GM12878 (cell line): ENCODE data around the gene ZNF511. TPM values are rescaled to one million over a fixed set of nuclear protein-coding genes. Genes with fewer than 3 reads are reported as not detected.

Source experiments
- ATF3 ChIP-seq: IDR thresholded peaks from 2 replicates; pipeline ENCODE4 v1.6.1; 2011; ENCODE audit warnings: low read depth, mild to moderate bottlenecking, low read length, moderate library complexity, borderline replicate concordance; ENCODE audit errors: extremely low read depth
- BCL3 ChIP-seq: IDR thresholded peaks from 2 replicates; pipeline ENCODE4 v1.6.1; 2011; ENCODE audit warnings: borderline replicate concordance, low read depth, mild to moderate bottlenecking, moderate library complexity, low read length; ENCODE audit not compliant: insufficient read depth, poor library complexity, severe bottlenecking
- CBX5 ChIP-seq: sonication (generic); IDR thresholded peaks from 2 replicates; pipeline ENCODE4 v1.6.1; 2016; ENCODE audit warnings: low read depth, moderate library complexity, mild to moderate bottlenecking, inconsistent platforms
- CHD1 ChIP-seq: IDR thresholded peaks from 2 replicates; pipeline ENCODE4 v1.6.1; 2012; ENCODE audit warnings: low read depth, low read length, improper control_type of control experiment
- CREB1 ChIP-seq: IDR thresholded peaks from 2 replicates; pipeline ENCODE4 v1.6.1; 2012; ENCODE audit warnings: low read depth, mild to moderate bottlenecking, inconsistent platforms
- CTCF ChIP-seq, 3 experiments: IDR thresholded peaks in 2 of 3; conservative IDR thresholded peaks in 1 of 3; 2 replicates each; pipeline ENCODE4 v1.5.1; 2011; ENCODE audit warnings: low read depth in 3 of 3, low read length in 3 of 3, mild to moderate bottlenecking in 3 of 3, control low read depth in 2 of 3, moderate library complexity in 2 of 3, inconsistent platforms in 1 of 3, mixed read lengths in 1 of 3; ENCODE audit not compliant: control insufficient read depth in 2 of 3, insufficient read depth in 1 of 3; ENCODE audit errors: extremely low read depth in 1 of 3
- EGR1 ChIP-seq, 2 experiments: IDR thresholded peaks; 1 replicate in 1 of 2; 2 replicates in 1 of 2; pipeline ENCODE4 v1.6.1; 2011 to 2012; ENCODE audit warnings: low read depth in 2 of 2, low read length in 2 of 2, borderline replicate concordance in 1 of 2, mild to moderate bottlenecking in 1 of 2, moderate library complexity in 1 of 2
- EZH2 ChIP-seq: IDR thresholded peaks from 2 replicates; pipeline ENCODE4 v1.6.1; 2012; ENCODE audit warnings: low read depth, mild to moderate bottlenecking, control low read depth, inconsistent platforms, low read length, borderline replicate concordance; ENCODE audit not compliant: control insufficient read depth
- HDAC6 ChIP-seq: fragments of 200-600 bp; sonication (generic); IDR thresholded peaks from one replicate; pipeline ENCODE4 v1.8.0; 2017; ENCODE audit warnings: antibody characterized with exemption; ENCODE audit not compliant: unreplicated experiment
- IKZF2 ChIP-seq, 2 experiments: fragments of 450-650 bp; IDR thresholded peaks; 2 replicates each; pipeline ENCODE4 v1.6.1; 2017; ENCODE audit warnings: mild to moderate bottlenecking in 2 of 2, moderate library complexity in 2 of 2
- MAX ChIP-seq: IDR thresholded peaks from 2 replicates; pipeline ENCODE4 v1.6.1; 2012; ENCODE audit warnings: low read depth, low read length, improper control_type of control experiment
- PAX5 ChIP-seq: IDR thresholded peaks from 2 replicates; pipeline ENCODE4 v1.6.1; 2011; ENCODE audit warnings: low read depth, low read length, borderline replicate concordance
- POLR2AphosphoS5 ChIP-seq: IDR thresholded peaks from 2 replicates; pipeline ENCODE4 v1.6.1; 2011; ENCODE audit warnings: mild to moderate bottlenecking, low read length, inconsistent platforms
- RAD21 ChIP-seq: IDR thresholded peaks from 2 replicates; pipeline ENCODE4 v1.6.1; 2011; ENCODE audit warnings: mild to moderate bottlenecking, low read depth, low read length, moderate library complexity; ENCODE audit not compliant: insufficient read depth
- REST ChIP-seq: IDR thresholded peaks from 2 replicates; pipeline ENCODE4 v1.6.1; 2012; ENCODE audit warnings: mild to moderate bottlenecking, low read depth, low read length
- SMC3 ChIP-seq: IDR thresholded peaks from 2 replicates; pipeline ENCODE4 v1.6.1; 2011; ENCODE audit warnings: low read length, improper control_type of control experiment, borderline replicate concordance
- SREBF1 ChIP-seq: IDR thresholded peaks from 2 replicates; pipeline ENCODE4 v1.6.1; 2012; ENCODE audit warnings: mild to moderate bottlenecking, low read length
- TARDBP ChIP-seq: IDR thresholded peaks from 2 replicates; pipeline ENCODE4 v1.6.1; 2016; ENCODE audit warnings: borderline replicate concordance
- TCF7 ChIP-seq: IDR thresholded peaks from 2 replicates; pipeline ENCODE4 v1.6.1; 2014; ENCODE audit warnings: antibody characterized with exemption, borderline replicate concordance
- YY1 ChIP-seq: IDR thresholded peaks from 2 replicates; pipeline ENCODE4 v1.6.1; 2011; ENCODE audit warnings: low read depth, mild to moderate bottlenecking, low read length
- polyA plus RNA-seq, 11 experiments: library from polyadenylated mRNA; depleted of rRNA in 4 of 11; unstranded in 6 of 11; stranded (reverse) in 5 of 11; fragments of >200 nt; fragmentation: Nextera tagmentation in 4 of 11; fragmentation: Illumina TruSeq in 1 of 11; extraction: Ambion mirVana in 4 of 11; extraction: Trizol in 1 of 11; gene quantifications; 1 replicate in 1 of 11; 2 replicates in 10 of 11; pipeline versions ENCODE4 v1.2.1 to v1.2.3, GENCODE V29; 2011 to 2016; ENCODE audit warnings: inconsistent platforms in 2 of 11, missing spikeins in 2 of 11, low read depth in 1 of 11
- total RNA-seq, 4 experiments: library from RNA; depleted of rRNA in 3 of 4; stranded (reverse); fragments of >200 nt in 3 of 4; fragmentation: Illumina TruSeq in 1 of 4; extraction: Trizol in 1 of 4; gene quantifications; 2 replicates each; pipeline versions ENCODE4 v1.2.1 to v1.2.3, GENCODE V29; 2013 to 2021

Gene ZNF511
- total and polyA plus RNA-seq, 10 of the 15 experiments (the other 5 are each of a cell fraction or from before 2014, with no cell fraction given): 0.58 to 110 (median 32.0) TPM

- TF ChIP-seq IKZF2 (IDR thresholded peaks at IDR 0.05) (no peak), SMC3 (peak; percentile 91), ATF3 (no peak), CREB1 (0 out of 2 replicates have a peak, but pooled peaks have one; percentile 34), CBX5 (no peak), HDAC6 (no peak), EZH2 (no peak), CTCF (IDR thresholded peaks at IDR 0.05 in 2 of 3, conservative IDR thresholded peaks at IDR 0.05 in 1 of 3; ENCODE audit: control insufficient read depth in 2 of 3, extremely low read depth in 1 of 3, insufficient read depth in 1 of 3, low read depth in 3 of 3, low read length in 3 of 3) (peak; percentile 92 to 95 (median 93)), TCF7 (no peak), EGR1 (IDR thresholded peaks at IDR 0.05; ENCODE audit: borderline replicate concordance in 1 of 2, low read depth in 2 of 2, low read length in 2 of 2) (no peak), RAD21 (peak; percentile 92), CHD1 (no peak), POLR2AphosphoS5 (no peak), MAX (0 out of 2 replicates have a peak, but pooled peaks have one; percentile 25), REST (no peak), PAX5 (no peak), BCL3 (no peak), YY1 (peak; percentile 69; the same call in 1 of the 2 replicates), TARDBP (no peak), SREBF1 (no peak)
Measured at GRCh38 chr10:133329491-133330202, 20.9 kb downstream of the ZNF511 start (continued).
